SK-N-MC (cell line): ENCODE measurements around the gene NUS1.
"Not testable (repeated sequence)": the region's sequence is repeated elsewhere in the genome, so short reads cannot be mapped to it uniquely, and the experiment has no call there.

Source experiments
- DNase-seq: peaks from one replicate; pipeline ENCODE4 v3.0.0-alpha.2; 2011; ENCODE audit warnings: low read depth, low spot score
- H3K27ac ChIP-seq: fragments of 200-600 bp; sonication (generic); 2 replicates; pipeline ENCODE4 v1.5.1; 2016; ENCODE audit warnings: mixed run types
- H3K36me3 ChIP-seq: fragments of 200-600 bp; sonication (generic); 2 replicates; pipeline ENCODE4 v1.6.1; 2017; ENCODE audit warnings: antibody characterized with exemption, low read length, mixed read lengths; ENCODE audit not compliant: insufficient read depth
- H3K4me3 ChIP-seq: fragments of 200-600 bp; sonication (generic); 2 replicates; pipeline ENCODE4 v1.5.1; 2016
- H3K9ac ChIP-seq: fragments of 200-600 bp; sonication (generic); 2 replicates; pipeline ENCODE4 v1.8.0; 2017; ENCODE audit warnings: mixed run types, mixed read lengths; ENCODE audit not compliant: insufficient read length
- H3K9me3 ChIP-seq: fragments of 200-600 bp; sonication (generic); 2 replicates; pipeline ENCODE4 v1.6.1; 2017; ENCODE audit warnings: low read depth, mild to moderate bottlenecking, antibody characterized with exemption, low read length, moderate library complexity, mixed read lengths
- EZH2 ChIP-seq: fragments of 200-600 bp; sonication (generic); IDR thresholded peaks from one replicate; pipeline ENCODE4 v1.6.1; 2017; ENCODE audit warnings: antibody characterized with exemption
- FOXP2 ChIP-seq: optimal IDR thresholded peaks from 2 replicates; pipeline ENCODE3; 2011; ENCODE audit warnings: mild to moderate bottlenecking, moderate library complexity; ENCODE audit not compliant: insufficient read depth; ENCODE audit errors: extremely low read length, control extremely low read depth
- POLR2AphosphoS5 ChIP-seq: IDR thresholded peaks from 2 replicates; pipeline ENCODE4 v1.6.1; 2012; ENCODE audit warnings: mild to moderate bottlenecking, low read depth, low read length, borderline replicate concordance

The NUS1 gene

GRCh38 chr6:117674991-117675657 is at the start of gene NUS1:
Gene NUS1, plus strand, starts transcription at chr6:117675469. Its CDS starts 202 bp downstream, at chr6:117675671.
- TF ChIP-seq FOXP2 (peak; percentile 82), POLR2AphosphoS5 (peak; percentile 49; the same call in 1 of the 2 replicates), EZH2 (no peak)
- H3K9ac ChIP-seq: peak within 1 kb of the TSS; percentile 76
- peak within 1 kb of the TSS; percentile 83 for H3K4me3 ChIP-seq
- H3K9me3 ChIP-seq: no peaks in the 10 kb centered on the region
- DNase-seq: peak; percentile 70
- peaks cover 19% of the 10 kb centered on the region; the same call in 1 of the 2 replicates for H3K36me3 ChIP-seq
- H3K27ac ChIP-seq: no peak within 1 kb of the TSS

DNA sequence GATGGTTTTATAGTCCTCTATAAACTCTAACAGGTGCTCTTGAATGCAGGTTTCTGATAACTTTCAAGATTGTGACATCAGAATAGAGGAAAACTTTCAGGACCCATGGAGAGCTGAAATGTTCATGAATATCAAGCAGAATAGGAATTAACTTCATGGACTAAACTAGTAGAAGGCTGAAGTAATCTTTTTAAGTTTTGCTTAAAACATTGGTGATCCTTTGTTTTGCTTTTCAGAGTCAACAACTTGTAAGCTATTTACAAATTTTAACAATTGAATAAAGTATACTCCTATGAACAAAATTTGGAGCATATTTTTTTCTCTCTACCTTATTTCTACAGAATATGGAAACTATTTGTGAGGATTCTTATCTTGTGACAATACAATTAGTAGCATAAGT is 47.7 kb upstream of the NUS1 start:
- no peak overlapping the region for H3K27ac ChIP-seq
- no peak for DNase-seq
- H3K4me3 ChIP-seq: no peak overlapping the region
- no peaks in the 10 kb centered on the region for H3K36me3 ChIP-seq
- TF ChIP-seq EZH2 (no peak), FOXP2 (no peak), POLR2AphosphoS5 (no peak)
- no peaks in the 10 kb centered on the region; the same call in 1 of the 2 replicates for H3K9me3 ChIP-seq
- H3K9ac ChIP-seq: no peak overlapping the region

GRCh38 chr6:117629119-117629660 is 46.1 kb upstream of the NUS1 start:
- H3K27ac ChIP-seq: no peak overlapping the region
- DNase-seq: no peak
- no peak overlapping the region for H3K4me3 ChIP-seq
- no peak overlapping the region for H3K9ac ChIP-seq
- TF ChIP-seq POLR2AphosphoS5: no peak
- no peak for TF ChIP-seq FOXP2
- TF ChIP-seq EZH2: no peak
- no peaks in the 10 kb centered on the region; the same call in 1 of the 2 replicates for H3K9me3 ChIP-seq
- H3K36me3 ChIP-seq: no peaks in the 10 kb centered on the region

DNA sequence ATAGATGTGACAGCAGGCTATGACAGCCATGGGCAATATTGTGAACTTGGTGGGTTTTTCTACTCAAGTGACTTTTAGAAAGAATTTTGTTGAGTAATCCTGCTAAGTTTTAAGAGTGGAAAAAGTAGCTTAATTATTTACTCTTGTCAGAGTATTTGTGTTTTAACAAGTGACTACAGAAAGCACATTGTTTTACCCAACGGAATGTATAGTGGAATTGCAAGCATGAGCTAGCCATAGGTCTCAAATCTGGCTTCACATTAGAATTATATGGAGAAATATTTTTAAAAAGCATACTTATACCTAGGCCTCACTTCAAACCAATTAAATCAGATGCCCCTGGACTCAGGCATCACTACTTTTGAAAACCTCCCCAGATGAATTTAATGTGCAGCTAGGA is 37.5 kb upstream of the NUS1 start:
- TF ChIP-seq EZH2 (no peak), FOXP2 (no peak), POLR2AphosphoS5 (no peak)
- H3K36me3 ChIP-seq: no peaks in the 10 kb centered on the region
- no peak overlapping the region for H3K9ac ChIP-seq
- no peaks in the 10 kb centered on the region for H3K9me3 ChIP-seq
- H3K4me3 ChIP-seq: no peak overlapping the region
- DNase-seq: no peak
- no peak overlapping the region for H3K27ac ChIP-seq

- H3K4me3 ChIP-seq: no peak overlapping the region
- no peak for TF ChIP-seq POLR2AphosphoS5
- no peak for TF ChIP-seq EZH2
- no peak for TF ChIP-seq FOXP2
- no peaks in the 10 kb centered on the region for H3K9me3 ChIP-seq
- no peak overlapping the region for H3K27ac ChIP-seq
- H3K9ac ChIP-seq: no peak overlapping the region
- no peak for DNase-seq
- H3K36me3 ChIP-seq: no peaks in the 10 kb centered on the region; the same call in 1 of the 2 replicates
Observed at GRCh38 chr6:117642976-117643375, 32.3 kb upstream of the NUS1 start.

DNA sequence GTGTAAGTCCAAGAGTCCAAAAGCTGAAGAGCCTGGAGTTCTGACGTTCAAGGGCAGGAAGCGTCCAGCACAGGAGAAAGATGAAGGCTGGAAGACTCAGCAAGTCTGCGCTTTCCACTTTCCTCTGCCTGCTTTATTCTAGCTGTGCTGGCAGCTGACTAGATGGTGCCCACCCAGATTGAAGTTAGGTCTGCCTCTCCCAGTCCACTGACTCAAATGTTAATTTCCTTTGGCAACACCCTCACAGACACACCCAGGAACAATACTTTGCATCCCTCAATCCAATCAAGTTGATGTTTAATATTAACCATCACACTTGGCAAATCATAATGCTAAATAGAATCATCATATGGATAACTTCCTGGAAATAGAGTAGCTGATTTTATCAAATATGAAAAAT is 23.3 kb upstream of the NUS1 start:
- H3K27ac ChIP-seq: not testable (repeated sequence)

DNA sequence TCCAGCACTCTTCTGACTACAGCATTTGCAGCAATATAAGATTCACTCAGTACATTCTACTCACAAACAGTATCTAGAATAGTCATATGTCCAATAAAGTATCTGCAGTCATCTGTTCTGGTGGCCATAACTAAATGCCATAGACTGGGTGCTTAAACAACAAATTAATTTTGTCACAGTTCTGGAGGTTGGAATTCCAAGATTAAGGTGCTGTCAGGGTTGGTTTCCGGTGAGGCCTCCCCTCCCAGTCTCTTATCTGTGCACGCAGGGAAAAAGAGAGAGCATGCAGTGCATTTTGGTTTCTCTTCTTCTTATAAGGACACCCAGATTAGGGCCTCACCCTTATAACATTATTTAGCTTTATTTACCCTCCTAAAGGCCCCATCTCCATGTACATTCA is 21.3 kb upstream of the NUS1 start:
- no peak for DNase-seq
- Histone ChIP-seq H3K27ac (no peak overlapping the region), H3K9ac (no peak overlapping the region), H3K4me3 (no peak overlapping the region), H3K36me3 (no peaks in the 10 kb centered on the region), H3K9me3 (no peaks in the 10 kb centered on the region)
- no peak for TF ChIP-seq FOXP2
- TF ChIP-seq POLR2AphosphoS5: no peak

More for the DNA sequence above, 23.3 kb upstream of the NUS1 start:
- H3K4me3 ChIP-seq, H3K9ac ChIP-seq, DNase-seq, H3K36me3 ChIP-seq, H3K9me3 ChIP-seq: not testable (repeated sequence)

- H3K9me3 ChIP-seq: no peaks in the 10 kb centered on the region
- no peaks in the 10 kb centered on the region for H3K36me3 ChIP-seq
- H3K27ac ChIP-seq: no peak overlapping the region
- no peak overlapping the region for H3K4me3 ChIP-seq
- TF ChIP-seq POLR2AphosphoS5: no peak
- TF ChIP-seq EZH2: no peak
- no peak for TF ChIP-seq FOXP2
- no peak overlapping the region for H3K9ac ChIP-seq
- no peak for DNase-seq
Observed at GRCh38 chr6:117655380-117655779, 19.9 kb upstream of the NUS1 start.

- H3K9ac ChIP-seq: no peak overlapping the region
Observed at GRCh38 chr6:117666881-117667280, 8.4 kb upstream of the NUS1 start.

More at GRCh38 chr6:117666881-117667280, 8.4 kb upstream of the NUS1 start:
- no peaks in the 10 kb centered on the region for H3K36me3 ChIP-seq
- DNase-seq: no peak
- H3K9me3 ChIP-seq: no peaks in the 10 kb centered on the region
- no peak overlapping the region for H3K4me3 ChIP-seq
- TF ChIP-seq EZH2 (no peak), FOXP2 (no peak), POLR2AphosphoS5 (no peak)
- no peak overlapping the region for H3K27ac ChIP-seq
